ENCODE data around the gene TRA2A. TPM values are rescaled to one million over a fixed set of nuclear protein-coding genes. Genes with fewer than 3 reads are reported as not detected.
A peak's percentile ranks its signal among the peaks of the same experiment; 100 is the strongest.

Gene TRA2A
- total and polyA plus RNA-seq, 2 of the 13 experiments (the other 11 are each of a cell fraction or from before 2014, with no cell fraction given), result 39.1 to 41.6 TPM

- TF ChIP-seq CEBPG (CRISPR knock-in tag; IDR thresholded peaks at IDR 0.05) (peak; percentile 92), ZBTB25 (CRISPR knock-in tag; IDR thresholded peaks at IDR 0.05) (peak; percentile 23; the same call in 1 of the 2 replicates), MBD4 (IDR thresholded peaks at IDR 0.05; ENCODE audit: borderline replicate concordance, low read length) (no peak), ZNF335 (CRISPR knock-in tag; IDR thresholded peaks at IDR 0.05) (peak; percentile 62), ARHGAP35 (CRISPR knock-in tag; IDR thresholded peaks at IDR 0.05; ENCODE audit: borderline replicate concordance) (no peak), DNMT3B (CRISPR knock-in tag; conservative IDR thresholded peaks at IDR 0.05) (no peak), TCF7L2 (IDR thresholded peaks at IDR 0.05; ENCODE audit: low read depth, low read length) (no peak), ZGPAT (CRISPR knock-in tag; IDR thresholded peaks at IDR 0.05) (peak; percentile 83; the same call in 1 of the 2 replicates), HINFP (CRISPR knock-in tag; IDR thresholded peaks at IDR 0.05; ENCODE audit: low read depth) (peak; percentile 87), MEIS1 (CRISPR knock-in tag; IDR thresholded peaks at IDR 0.05; ENCODE audit: borderline replicate concordance) (no peak), ZNF546 (CRISPR knock-in tag; conservative IDR thresholded peaks at IDR 0.05) (no peak), RAD51 (IDR thresholded peaks at IDR 0.05; ENCODE audit: borderline replicate concordance) (0 out of 2 replicates have a peak, but pooled peaks have one; percentile 19), RFX5 (IDR thresholded peaks at IDR 0.05; ENCODE audit: low read depth, low read length) (no peak; the same call in 1 of the 2 replicates), E2F5 (CRISPR knock-in tag; conservative IDR thresholded peaks at IDR 0.05) (peak; percentile 48)
Observed at GRCh38 chr7:23474094-23474828, 57.5 kb downstream of the TRA2A start (continued).

Data from HepG2 (cell line).